ENCODE measurements around the gene IFITM5.
"Not testable (repeated sequence)": the region's sequence is repeated elsewhere in the genome, so short reads cannot be mapped to it uniquely, and the experiment has no call there.

Gene IFITM5

GRCh38 chr11:312092-312816 is 12.9 kb upstream of the IFITM5 start:
- no peak for DNase-seq (ENCODE audit: low spot score)

GRCh38 chr11:311013-311748 is 11.9 kb upstream of the IFITM5 start:
- not testable (repeated sequence) for DNase-seq (ENCODE audit: low spot score)

- DNase-seq (ENCODE audit: low spot score): not testable (repeated sequence)
These were observed 10.8 kb upstream of the IFITM5 start for GRCh38 chr11:309979-310572.

- DNase-seq (ENCODE audit: low spot score): not testable (repeated sequence)
These were observed 9.7 kb upstream of the IFITM5 start for GRCh38 chr11:308740-309665.

- not testable (repeated sequence) for DNase-seq (ENCODE audit: low spot score)
These were observed 8.7 kb upstream of the IFITM5 start, which contains the start of gene IFITM2 for GRCh38 chr11:307766-308708. TSS of gene IFITM2 (plus strand) at chr11:307816. CDS start at chr11:308193, 377 bp downstream.

- DNase-seq (ENCODE audit: low spot score): no peak
These were observed 7.5 kb upstream of the IFITM5 start for GRCh38 chr11:306645-307371.

- DNase-seq (ENCODE audit: low spot score): no peak
These were observed 6.5 kb upstream of the IFITM5 start for GRCh38 chr11:305844-306211.

- DNase-seq (ENCODE audit: low spot score): peak; percentile 94
These were observed 5.9 kb upstream of the IFITM5 start for GRCh38 chr11:304915-305843.

- no peak for DNase-seq (ENCODE audit: low spot score)
These were observed 4.8 kb upstream of the IFITM5 start for GRCh38 chr11:304061-304506.

GRCh38 chr11:303363-303762 is 4.0 kb upstream of the IFITM5 start:
- no peak for DNase-seq (ENCODE audit: low spot score)

GRCh38 chr11:299951-300735 is 817 bp upstream of the IFITM5 start:
- DNase-seq (ENCODE audit: low spot score): no peak

- DNase-seq (ENCODE audit: low spot score): no peak
These were observed 790 bp downstream of the IFITM5 start for GRCh38 chr11:298406-299065.

- DNase-seq (ENCODE audit: low spot score): no peak
These were observed 1.5 kb downstream of the IFITM5 start for GRCh38 chr11:297586-298405.

GRCh38 chr11:297051-297585 is 2.2 kb downstream of the IFITM5 start:
- no peak for DNase-seq (ENCODE audit: low spot score)

- DNase-seq (ENCODE audit: low spot score): no peak
These were observed 2.9 kb downstream of the IFITM5 start for GRCh38 chr11:296171-297050.
